ENCODE data around the gene RAB31. TPM values are rescaled to one million over a fixed set of nuclear protein-coding genes. Genes with fewer than 3 reads are reported as not detected.
A peak's percentile ranks its signal among the peaks of the same experiment; 100 is the strongest.
"Not testable (repeated sequence)": the region's sequence is repeated elsewhere in the genome, so short reads cannot be mapped to it uniquely, and the experiment has no call there.

The RAB31 gene
- total RNA-seq, 2 donors from 2014 or later, result 0.42 to 0.82 TPM

GRCh38 chr18:9894454-9895068 lies 186.5 kb downstream of the RAB31 start:
- no peaks in the 10 kb centered on the region for H3K9me3 Mint-ChIP-seq
- ATAC-seq (replicated peaks in 1 of 2) (peak in 1 of 2 donors; percentile 39), DNase-seq (no peak)
- no peak overlapping the region for H3K4me3 Mint-ChIP-seq
- H3K36me3 Mint-ChIP-seq (ENCODE audit: insufficient read depth in 2 of 2), result peaks cover 0 to 1% of the 10 kb centered on the region in 2 donors
- H3K4me1 Mint-ChIP-seq (ENCODE audit: low read depth), result peaks cover 26% of the 10 kb centered on the region
- H3K27ac Mint-ChIP-seq, result peak overlapping the region; percentile 54
- H3K27me3 Mint-ChIP-seq (ENCODE audit: low read depth), result no peaks in the 10 kb centered on the region

- no peak overlapping the region for H3K27ac Mint-ChIP-seq
- H3K4me3 Mint-ChIP-seq, result no peak overlapping the region
- H3K36me3 Mint-ChIP-seq (ENCODE audit: insufficient read depth in 2 of 2), result no peaks in the 10 kb centered on the region
- peaks cover 32% of the 10 kb centered on the region for H3K4me1 Mint-ChIP-seq (ENCODE audit: low read depth)
- DNase-seq, result no peak
- no peaks in the 10 kb centered on the region for H3K9me3 Mint-ChIP-seq
- no peaks in the 10 kb centered on the region for H3K27me3 Mint-ChIP-seq (ENCODE audit: low read depth)
- ATAC-seq (replicated peaks in 1 of 2), result no peak
These were observed 189.0 kb downstream of the RAB31 start for GRCh38 chr18:9897129-9897528.

GRCh38 chr18:9897787-9898291 lies 189.7 kb downstream of the RAB31 start:
- not testable (repeated sequence) for H3K27me3 Mint-ChIP-seq (ENCODE audit: low read depth); H3K4me3 Mint-ChIP-seq; H3K27ac Mint-ChIP-seq; H3K9me3 Mint-ChIP-seq; ATAC-seq (replicated peaks in 1 of 2); H3K36me3 Mint-ChIP-seq (ENCODE audit: insufficient read depth in 2 of 2); DNase-seq
- peaks cover 32% of the 10 kb centered on the region for H3K4me1 Mint-ChIP-seq (ENCODE audit: low read depth)

- DNase-seq (no peak), ATAC-seq (replicated peaks in 1 of 2) (peak; percentile 52 to 62)
- Mint-ChIP-seq H3K9me3 (no peaks in the 10 kb centered on the region), H3K36me3 (ENCODE audit: insufficient read depth in 2 of 2) (no peaks in the 10 kb centered on the region), H3K27ac (no peak overlapping the region), H3K4me1 (ENCODE audit: low read depth) (peaks cover 32% of the 10 kb centered on the region), H3K27me3 (ENCODE audit: low read depth) (no peaks in the 10 kb centered on the region), H3K4me3 (peak overlapping the region in 1 of 2 donors; percentile 47)
These were observed 190.9 kb downstream of the RAB31 start for GRCh38 chr18:9898792-9899549.

GRCh38 chr18:9899550-9899930 lies 191.4 kb downstream of the RAB31 start:
- not testable (repeated sequence) for ATAC-seq (replicated peaks in 1 of 2); H3K36me3 Mint-ChIP-seq (ENCODE audit: insufficient read depth in 2 of 2); H3K27ac Mint-ChIP-seq; H3K27me3 Mint-ChIP-seq (ENCODE audit: low read depth); DNase-seq; H3K4me3 Mint-ChIP-seq; H3K9me3 Mint-ChIP-seq
- peaks cover 27% of the 10 kb centered on the region for H3K4me1 Mint-ChIP-seq (ENCODE audit: low read depth)

DNA sequence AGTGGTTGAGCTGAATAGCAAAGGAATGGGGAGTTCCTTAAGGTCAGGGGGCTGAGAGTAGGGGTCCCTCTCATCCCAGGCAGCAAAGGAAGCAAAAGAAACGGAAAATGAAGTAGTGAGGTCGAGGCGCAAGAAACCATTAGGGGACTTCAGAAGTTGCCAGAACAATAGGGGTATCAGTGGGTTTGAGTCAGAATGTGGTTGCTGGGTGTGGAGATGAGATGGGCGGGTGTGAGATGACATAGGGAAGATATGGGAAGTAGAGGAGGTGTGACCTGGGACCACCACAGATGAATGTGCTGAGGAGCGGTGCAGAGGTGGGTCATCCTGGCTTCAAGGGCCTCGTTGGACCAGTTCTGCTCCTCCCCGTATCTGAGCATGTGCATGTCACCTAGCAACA lies 192.6 kb downstream of the RAB31 start:
- no peaks in the 10 kb centered on the region for H3K36me3 Mint-ChIP-seq (ENCODE audit: insufficient read depth in 2 of 2)
- H3K9me3 Mint-ChIP-seq, result no peaks in the 10 kb centered on the region
- peak in 1 of 2 donors; percentile 44 for ATAC-seq (replicated peaks in 1 of 2)
- H3K27me3 Mint-ChIP-seq (ENCODE audit: low read depth), result peaks cover 3% of the 10 kb centered on the region
- H3K27ac Mint-ChIP-seq, result no peak overlapping the region
- no peak overlapping the region for H3K4me3 Mint-ChIP-seq
- H3K4me1 Mint-ChIP-seq (ENCODE audit: low read depth), result peaks cover 23% of the 10 kb centered on the region
- DNase-seq, result peak in 1 of 2 donors; percentile 2

DNA sequence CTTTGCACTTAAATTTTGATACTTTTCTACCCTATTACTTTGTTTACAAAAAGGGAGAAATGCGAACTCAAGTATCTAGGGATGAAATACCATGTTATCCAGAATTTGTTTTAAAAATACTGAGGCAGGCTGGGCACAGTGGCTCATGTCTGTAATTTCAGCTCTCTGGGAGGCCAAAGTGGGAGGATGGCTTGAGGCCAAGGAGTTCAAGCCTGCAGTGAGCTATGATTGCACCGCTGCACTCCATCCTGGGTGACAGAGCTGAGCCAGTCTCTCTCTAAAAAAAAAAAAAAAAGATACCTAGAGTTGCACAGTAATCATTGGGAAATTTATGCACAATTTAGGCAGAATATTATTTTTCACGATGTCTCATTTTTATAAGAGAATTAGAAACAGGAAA lies 193.3 kb downstream of the RAB31 start:
- Mint-ChIP-seq H3K4me1 (ENCODE audit: low read depth) (peaks cover 23% of the 10 kb centered on the region), H3K27me3 (ENCODE audit: low read depth) (peaks cover 8% of the 10 kb centered on the region), H3K36me3 (ENCODE audit: insufficient read depth in 2 of 2) (no peaks in the 10 kb centered on the region), H3K27ac (no peak overlapping the region), H3K4me3 (no peak overlapping the region), H3K9me3 (no peaks in the 10 kb centered on the region)
- no peak for DNase-seq
- ATAC-seq (replicated peaks in 1 of 2), result no peak

- not testable (repeated sequence) for H3K4me3 Mint-ChIP-seq; H3K27ac Mint-ChIP-seq; ATAC-seq (replicated peaks in 1 of 2); DNase-seq; H3K9me3 Mint-ChIP-seq; H3K36me3 Mint-ChIP-seq (ENCODE audit: insufficient read depth in 2 of 2)
- peaks cover 23% of the 10 kb centered on the region for H3K4me1 Mint-ChIP-seq (ENCODE audit: low read depth)
- H3K27me3 Mint-ChIP-seq (ENCODE audit: low read depth), result peaks cover 16% of the 10 kb centered on the region
These were observed 194.2 kb downstream of the RAB31 start for GRCh38 chr18:9902264-9902663.

- H3K4me1 Mint-ChIP-seq (ENCODE audit: low read depth), result peaks cover 21% of the 10 kb centered on the region
- no peak overlapping the region for H3K4me3 Mint-ChIP-seq
- DNase-seq (no peak), ATAC-seq (replicated peaks in 1 of 2) (no peak)
- no peaks in the 10 kb centered on the region for H3K9me3 Mint-ChIP-seq
- H3K27ac Mint-ChIP-seq, result no peak overlapping the region
- H3K36me3 Mint-ChIP-seq (ENCODE audit: insufficient read depth in 2 of 2), result no peaks in the 10 kb centered on the region
- H3K27me3 Mint-ChIP-seq (ENCODE audit: low read depth), result peaks cover 17% of the 10 kb centered on the region
These were observed 194.7 kb downstream of the RAB31 start for GRCh38 chr18:9902832-9903231.

DNA sequence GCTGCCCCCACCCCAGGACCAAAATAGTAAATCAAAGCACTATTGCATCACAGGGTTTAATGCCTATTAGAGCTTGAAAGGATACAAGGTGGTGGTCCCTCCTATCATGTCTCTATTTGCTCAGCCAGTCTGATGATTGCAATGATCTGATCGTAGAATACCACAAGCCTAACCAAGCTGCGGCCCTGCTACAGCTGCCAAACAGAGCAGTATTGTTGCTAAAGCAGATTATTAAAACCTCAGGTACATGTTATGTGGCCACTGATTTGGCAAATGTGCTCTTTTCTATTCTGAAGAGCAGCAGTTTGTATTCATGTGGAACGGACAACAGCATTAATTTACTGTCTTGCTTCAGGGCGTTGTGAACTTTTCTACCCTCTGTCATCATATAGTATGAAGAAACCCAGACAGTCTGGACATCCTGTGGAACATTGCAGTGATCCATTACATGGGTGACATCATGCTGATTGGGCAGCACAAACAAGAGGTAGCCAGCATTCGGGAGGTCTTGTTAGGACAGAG lies 197.4 kb downstream of the RAB31 start:
- peaks cover 4% of the 10 kb centered on the region for H3K4me1 Mint-ChIP-seq (ENCODE audit: low read depth)
- H3K36me3 Mint-ChIP-seq (ENCODE audit: insufficient read depth in 2 of 2), result no peaks in the 10 kb centered on the region
- H3K4me3 Mint-ChIP-seq, result no peak overlapping the region
- H3K9me3 Mint-ChIP-seq, result no peaks in the 10 kb centered on the region
- no peak overlapping the region for H3K27ac Mint-ChIP-seq
- ATAC-seq (replicated peaks in 1 of 2) (no peak), DNase-seq (no peak)
- H3K27me3 Mint-ChIP-seq (ENCODE audit: low read depth), result peaks cover 28% of the 10 kb centered on the region

DNA sequence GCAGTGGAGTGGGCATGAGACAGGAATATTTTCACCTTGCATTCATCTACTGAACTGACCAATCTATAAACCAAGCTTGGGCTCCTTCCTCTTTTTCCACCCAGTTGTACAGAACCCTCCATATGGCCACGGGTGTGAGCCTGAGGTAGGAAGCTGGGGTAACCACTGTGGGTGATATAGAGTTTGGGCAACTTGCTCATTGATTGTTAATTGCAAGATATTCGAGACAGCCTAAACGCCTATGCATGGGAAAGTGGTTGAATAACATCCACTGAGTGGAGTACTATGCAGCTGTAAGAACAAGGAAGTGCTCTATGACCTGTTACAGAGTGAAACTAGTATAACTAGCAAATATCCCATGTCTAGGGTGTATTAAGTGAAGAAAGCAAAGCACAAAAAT lies 198.4 kb downstream of the RAB31 start:
- DNase-seq, result no peak
- no peak for ATAC-seq (replicated peaks in 1 of 2)
- no peaks in the 10 kb centered on the region for H3K4me1 Mint-ChIP-seq (ENCODE audit: low read depth)
- no peaks in the 10 kb centered on the region for H3K9me3 Mint-ChIP-seq
- no peak overlapping the region for H3K4me3 Mint-ChIP-seq
- H3K27me3 Mint-ChIP-seq (ENCODE audit: low read depth), result peaks cover 28% of the 10 kb centered on the region
- no peaks in the 10 kb centered on the region for H3K36me3 Mint-ChIP-seq (ENCODE audit: insufficient read depth in 2 of 2)
- H3K27ac Mint-ChIP-seq, result no peak overlapping the region

DNA sequence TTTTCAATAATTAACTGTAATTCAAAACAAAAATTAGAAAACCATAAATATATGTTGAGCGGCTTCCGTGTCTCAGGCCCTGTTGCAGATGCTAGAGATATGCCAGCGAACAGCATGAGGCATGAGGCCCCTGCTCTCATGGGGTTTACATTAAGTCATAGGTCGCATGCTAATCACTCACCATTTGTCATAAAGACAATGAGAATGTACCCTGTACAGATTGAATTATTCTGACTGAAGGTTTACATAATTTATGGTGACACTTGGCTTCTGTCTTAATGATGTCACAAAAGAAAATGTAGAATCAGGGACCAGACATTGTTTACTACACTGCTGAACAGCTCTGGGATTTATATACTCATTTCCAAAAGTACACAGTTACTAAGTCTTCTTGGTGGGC lies 199.8 kb downstream of the RAB31 start:
- peaks cover 2% of the 10 kb centered on the region for H3K4me1 Mint-ChIP-seq (ENCODE audit: low read depth)

DNA sequence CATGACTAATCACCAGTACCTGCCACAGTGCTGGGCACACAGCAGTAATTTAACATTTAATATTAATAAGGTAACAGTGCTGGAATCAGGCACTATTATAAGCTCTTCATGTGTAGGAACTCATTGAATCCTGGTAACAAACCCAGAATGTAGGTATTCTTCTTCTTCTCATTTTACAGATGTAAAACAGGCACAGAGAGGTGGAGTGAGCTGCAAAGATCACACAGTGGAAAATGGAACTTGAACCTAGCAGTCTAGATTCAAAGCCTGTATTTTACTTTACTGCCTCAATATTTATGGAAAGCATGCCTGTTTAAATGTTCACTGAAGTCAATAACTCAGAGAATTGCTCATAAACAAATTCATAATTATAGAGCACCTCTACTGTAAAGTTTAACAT lies 202.0 kb downstream of the RAB31 start:
- ATAC-seq (replicated peaks in 1 of 2) (no peak), DNase-seq (no peak)
- H3K27ac Mint-ChIP-seq, result no peak overlapping the region
- peaks cover 9% of the 10 kb centered on the region for H3K4me1 Mint-ChIP-seq (ENCODE audit: low read depth)
- peaks cover 1 to 4% of the 10 kb centered on the region in 2 donors for H3K36me3 Mint-ChIP-seq (ENCODE audit: insufficient read depth in 2 of 2)
- H3K27me3 Mint-ChIP-seq (ENCODE audit: low read depth), result peaks cover 28% of the 10 kb centered on the region
- H3K9me3 Mint-ChIP-seq, result no peaks in the 10 kb centered on the region
- no peak overlapping the region for H3K4me3 Mint-ChIP-seq

More for the DNA sequence above, 199.8 kb downstream of the RAB31 start:
- no peak for ATAC-seq (replicated peaks in 1 of 2)
- no peaks in the 10 kb centered on the region for H3K9me3 Mint-ChIP-seq
- no peak overlapping the region for H3K4me3 Mint-ChIP-seq
- H3K27me3 Mint-ChIP-seq (ENCODE audit: low read depth), result peaks cover 28% of the 10 kb centered on the region
- peaks cover 0 to 4% of the 10 kb centered on the region in 2 donors for H3K36me3 Mint-ChIP-seq (ENCODE audit: insufficient read depth in 2 of 2)
- no peak overlapping the region for H3K27ac Mint-ChIP-seq
- DNase-seq, result no peak
